GM12801 (cell line): ENCODE measurements around the gene IFNL4.

ENCODE experiments used
- TF ChIP-seq, protein P1 (sequence below): IDR thresholded peaks from one replicate; pipeline ENCODE4 v1.5.1; 2011; ENCODE audit warnings: control low read depth; ENCODE audit not compliant: insufficient read length; ENCODE audit errors: extremely low read depth

IFNL4 gene

DNA sequence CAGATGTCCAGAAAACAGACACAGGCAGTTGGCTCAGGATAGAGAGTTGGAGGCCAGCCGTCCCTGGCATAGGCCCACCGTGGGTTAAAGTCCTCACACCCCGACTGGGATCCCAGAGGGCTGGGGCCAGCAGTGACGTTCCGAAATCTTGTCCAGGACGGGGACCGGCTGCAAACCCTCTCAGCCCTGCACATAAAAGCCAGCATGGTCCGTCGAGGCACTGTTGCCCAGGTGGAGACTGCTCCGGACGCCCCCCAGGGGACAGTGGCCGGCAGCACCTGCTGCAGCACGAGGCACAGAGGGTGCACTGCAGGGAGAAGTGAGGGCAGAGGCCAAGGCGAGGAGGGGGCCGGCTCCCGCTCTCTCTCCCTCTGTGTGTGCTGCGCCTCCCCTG lies 15.3 kb upstream of the IFNL4 start:
- TF ChIP-seq, protein P1, sequence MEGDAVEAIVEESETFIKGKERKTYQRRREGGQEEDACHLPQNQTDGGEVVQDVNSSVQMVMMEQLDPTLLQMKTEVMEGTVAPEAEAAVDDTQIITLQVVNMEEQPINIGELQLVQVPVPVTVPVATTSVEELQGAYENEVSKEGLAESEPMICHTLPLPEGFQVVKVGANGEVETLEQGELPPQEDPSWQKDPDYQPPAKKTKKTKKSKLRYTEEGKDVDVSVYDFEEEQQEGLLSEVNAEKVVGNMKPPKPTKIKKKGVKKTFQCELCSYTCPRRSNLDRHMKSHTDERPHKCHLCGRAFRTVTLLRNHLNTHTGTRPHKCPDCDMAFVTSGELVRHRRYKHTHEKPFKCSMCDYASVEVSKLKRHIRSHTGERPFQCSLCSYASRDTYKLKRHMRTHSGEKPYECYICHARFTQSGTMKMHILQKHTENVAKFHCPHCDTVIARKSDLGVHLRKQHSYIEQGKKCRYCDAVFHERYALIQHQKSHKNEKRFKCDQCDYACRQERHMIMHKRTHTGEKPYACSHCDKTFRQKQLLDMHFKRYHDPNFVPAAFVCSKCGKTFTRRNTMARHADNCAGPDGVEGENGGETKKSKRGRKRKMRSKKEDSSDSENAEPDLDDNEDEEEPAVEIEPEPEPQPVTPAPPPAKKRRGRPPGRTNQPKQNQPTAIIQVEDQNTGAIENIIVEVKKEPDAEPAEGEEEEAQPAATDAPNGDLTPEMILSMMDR, result no peak

DNA sequence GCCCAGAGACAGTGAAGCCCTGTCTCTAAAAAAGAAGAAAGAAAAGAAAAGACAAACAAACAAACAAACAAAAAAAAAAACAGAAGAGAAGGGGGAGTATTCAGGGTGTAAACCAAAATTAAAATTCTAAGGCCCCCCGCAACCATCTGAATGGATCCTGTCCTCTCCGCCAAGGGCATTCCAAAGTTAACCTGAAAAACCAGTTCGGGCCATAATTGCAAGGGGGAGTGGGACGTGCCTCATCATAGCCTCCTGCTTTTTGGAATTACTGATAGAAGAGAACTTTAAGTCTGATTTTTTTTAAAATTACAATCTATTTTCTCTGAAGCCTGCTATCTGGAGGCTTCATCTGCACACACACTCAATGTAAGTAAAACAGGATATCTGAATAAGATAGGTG lies 13.8 kb upstream of the IFNL4 start:
- TF ChIP-seq, protein P1, result no peak

DNA sequence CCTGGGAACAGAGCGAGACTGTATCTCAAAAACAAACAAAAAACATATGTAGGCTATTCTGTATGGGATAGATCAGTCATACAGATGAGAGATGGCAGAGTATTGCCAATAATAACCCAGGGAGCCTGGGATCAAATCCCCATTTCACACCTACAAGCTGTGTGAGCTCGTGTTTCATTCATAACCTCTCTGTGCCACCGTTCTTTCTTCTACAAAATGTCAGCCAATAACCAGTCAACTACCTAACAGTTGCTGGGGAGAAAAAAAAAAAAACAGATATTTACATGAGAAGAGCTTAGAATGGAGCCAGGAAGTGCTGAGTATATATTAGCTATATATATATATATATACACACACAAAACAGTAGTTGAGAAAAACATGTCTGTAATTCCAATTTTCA lies 13.0 kb upstream of the IFNL4 start:
- TF ChIP-seq, protein P1, result no peak

DNA sequence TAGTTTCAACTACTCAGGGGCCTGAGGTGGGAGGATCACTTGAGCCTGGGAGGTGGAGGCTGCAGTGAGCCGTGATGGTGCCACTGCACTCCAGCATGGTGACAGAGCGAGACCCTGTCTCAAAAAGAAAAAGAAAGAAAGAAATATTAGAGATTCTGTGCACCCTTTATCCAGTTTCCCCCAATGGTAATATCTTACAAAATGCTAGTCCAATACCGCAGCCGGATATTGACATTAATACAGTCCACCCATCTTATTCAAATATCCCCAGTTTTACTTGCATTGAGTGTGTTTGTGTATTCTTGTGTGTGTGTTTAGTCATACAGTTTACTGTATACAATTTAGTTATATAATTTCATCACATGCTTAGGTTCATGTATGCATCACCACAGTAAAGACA lies 8.6 kb upstream of the IFNL4 start:
- TF ChIP-seq, protein P1, result no peak

DNA sequence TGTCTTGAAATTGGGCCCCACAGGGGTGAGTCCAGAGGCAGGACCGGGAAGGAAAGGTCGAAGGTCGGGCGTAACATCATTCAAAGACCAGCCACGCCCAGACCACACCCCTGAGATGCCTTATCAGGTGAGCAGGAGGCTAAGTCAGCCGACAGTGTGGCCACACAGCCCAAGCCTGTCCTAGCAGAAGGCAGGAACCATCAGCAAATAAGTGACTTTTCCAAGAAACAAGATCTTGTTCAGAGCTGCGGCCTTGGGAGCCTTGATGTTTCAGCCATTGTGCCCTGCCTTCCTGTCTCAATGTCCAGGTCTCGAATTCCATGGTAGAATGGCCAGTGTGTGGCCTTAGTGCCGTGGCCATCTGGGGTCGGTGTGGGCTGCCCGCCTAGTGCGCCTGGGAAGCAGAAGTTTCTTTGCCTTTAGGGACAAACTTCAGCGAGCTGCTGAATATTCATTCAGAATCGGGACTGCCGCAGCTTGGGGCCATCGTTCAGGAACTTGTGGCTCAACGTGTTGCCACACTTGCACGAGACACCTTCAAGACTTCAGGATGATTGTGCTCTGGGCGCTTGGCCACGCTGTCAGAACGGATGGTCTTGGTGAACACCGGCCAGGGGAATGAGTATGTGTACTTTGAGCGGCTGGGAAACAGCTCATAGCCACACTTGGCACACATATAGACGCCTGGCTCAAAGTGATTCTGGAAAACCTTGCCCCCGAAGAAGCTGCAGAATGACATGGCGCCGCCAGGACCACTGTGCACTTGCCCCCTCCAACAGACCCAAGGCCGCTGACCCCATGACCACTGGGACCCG lies 6.1 kb upstream of the IFNL4 start:
- TF ChIP-seq, protein P1, result no peak

DNA sequence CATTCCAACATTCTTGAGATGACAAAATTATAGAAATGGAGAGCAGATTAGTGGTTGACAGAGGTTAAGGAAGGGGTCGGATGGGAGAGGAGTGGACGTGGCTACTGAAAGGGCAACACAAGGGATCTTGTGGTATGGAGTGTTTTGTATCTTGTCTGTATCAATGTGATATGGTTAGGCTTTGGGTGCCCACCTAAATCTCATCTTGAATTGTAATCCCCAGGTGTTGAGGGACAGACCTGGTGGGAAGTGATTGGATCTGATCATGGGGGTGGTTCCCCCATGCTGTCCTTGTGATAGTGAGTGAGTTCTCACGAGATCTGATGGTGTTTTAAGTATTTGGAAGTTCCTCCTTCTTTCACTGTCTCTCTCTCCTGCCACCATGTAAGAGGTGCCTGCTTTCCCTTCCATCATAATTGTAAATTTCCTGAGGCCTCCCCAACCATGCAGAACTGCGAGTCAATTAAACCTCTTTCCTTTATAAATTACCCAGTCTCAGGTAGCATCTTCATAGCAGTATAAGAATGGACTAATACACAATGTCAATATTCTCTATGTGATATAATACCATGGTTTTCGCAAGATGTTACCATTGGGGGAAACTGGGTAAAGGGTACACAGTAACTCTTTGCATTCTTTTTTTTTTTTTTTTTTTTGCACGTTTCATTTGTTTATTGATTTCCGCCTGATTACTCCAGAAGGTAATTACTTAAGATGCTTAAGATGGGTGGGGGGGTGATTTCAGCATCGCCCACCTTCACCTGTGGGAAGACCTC lies 4.9 kb upstream of the IFNL4 start:
- TF ChIP-seq, protein P1, result no peak

DNA sequence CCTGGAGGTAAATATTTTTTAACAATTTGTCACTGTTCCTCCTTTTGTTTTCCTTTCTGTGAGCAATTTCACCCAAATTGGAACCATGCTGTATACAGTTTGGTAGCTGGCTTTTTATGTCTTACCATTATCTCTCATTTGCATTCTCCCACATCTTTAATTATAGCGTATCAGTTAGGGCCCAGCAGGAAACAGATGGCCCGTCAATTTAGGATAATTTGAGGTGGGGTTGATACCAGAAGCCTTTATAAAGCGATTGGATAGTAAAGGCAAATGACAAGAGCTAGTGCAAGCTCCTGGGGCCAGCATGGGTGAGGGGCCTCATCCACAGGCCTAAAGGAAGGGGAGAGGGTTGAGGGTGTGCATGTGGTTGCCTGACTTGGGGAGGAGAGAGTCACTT lies 3.8 kb upstream of the IFNL4 start:
- TF ChIP-seq, protein P1, result no peak
